Left hindlimb (tissue), 1 donor: Measurements from ENCODE around the gene DNAJC11.
"Not testable (repeated sequence)": the region's sequence is repeated elsewhere in the genome, so short reads cannot be mapped to it uniquely, and the experiment has no call there.

Experiments
- DNase-seq: peaks from one replicate; pipeline ENCODE4 v3.0.0-alpha.2; 2018

The DNAJC11 gene

GRCh38 chr1:6694121-6694713 lies 7.4 kb downstream of the DNAJC11 start:
- DNase-seq = no peak

GRCh38 chr1:6692956-6693355 lies 8.7 kb downstream of the DNAJC11 start:
- DNase-seq = no peak

GRCh38 chr1:6691507-6691906 lies 10.1 kb downstream of the DNAJC11 start:
- DNase-seq = no peak

GRCh38 chr1:6690186-6690585 lies 11.4 kb downstream of the DNAJC11 start:
- no peak for DNase-seq

- no peak for DNase-seq
These were observed 12.9 kb downstream of the DNAJC11 start for GRCh38 chr1:6688757-6689156.

GRCh38 chr1:6688001-6688400 lies 13.6 kb downstream of the DNAJC11 start:
- no peak for DNase-seq

- no peak for DNase-seq
These were observed 15.3 kb downstream of the DNAJC11 start for GRCh38 chr1:6686294-6686693.

GRCh38 chr1:6685381-6685780 lies 16.2 kb downstream of the DNAJC11 start:
- no peak for DNase-seq

GRCh38 chr1:6683434-6683833 lies 18.2 kb downstream of the DNAJC11 start:
- DNase-seq = no peak

GRCh38 chr1:6675941-6676340 lies 25.7 kb downstream of the DNAJC11 start:
- DNase-seq = no peak

GRCh38 chr1:6674771-6675170 lies 26.8 kb downstream of the DNAJC11 start:
- no peak for DNase-seq

GRCh38 chr1:6673816-6674398 lies 27.7 kb downstream of the DNAJC11 start:
- DNase-seq = no peak

GRCh38 chr1:6672558-6672957 lies 29.1 kb downstream of the DNAJC11 start:
- no peak for DNase-seq

GRCh38 chr1:6668503-6668902 lies 33.1 kb downstream of the DNAJC11 start:
- no peak for DNase-seq

- no peak for DNase-seq
These were observed 34.5 kb downstream of the DNAJC11 start for GRCh38 chr1:6667139-6667538.

GRCh38 chr1:6666696-6667095 lies 34.9 kb downstream of the DNAJC11 start:
- DNase-seq = no peak

- DNase-seq = not testable (repeated sequence)
These were observed 39.1 kb downstream of the DNAJC11 start for GRCh38 chr1:6662468-6662867.

GRCh38 chr1:6660415-6661049 lies 41.1 kb downstream of the DNAJC11 start:
- DNase-seq = no peak

GRCh38 chr1:6658359-6659060 lies 43.1 kb downstream of the DNAJC11 start:
- no peak for DNase-seq

- no peak for DNase-seq
These were observed 44.5 kb downstream of the DNAJC11 start for GRCh38 chr1:6657138-6657537.

- no peak for DNase-seq
These were observed 48.0 kb downstream of the DNAJC11 start for GRCh38 chr1:6653436-6654290.

- no peak for DNase-seq
These were observed 48.6 kb downstream of the DNAJC11 start for GRCh38 chr1:6652986-6653385.

GRCh38 chr1:6651909-6652308 lies 49.7 kb downstream of the DNAJC11 start:
- DNase-seq = no peak
